Stimulated activated CD8-positive, alpha-beta memory T cell treated with anti-CD3 and anti-CD28 coated beads, Interleukin-7, amount 100 ng/mL, for 1 hour (primary cell): ENCODE measurements around the gene GTPBP3.

Source experiments
- DNase-seq, 2 donors: peaks; one replicate each; pipeline ENCODE4 v3.0.0-alpha.2; 2020; ENCODE audit warnings: low read depth in 2 of 2

The GTPBP3 gene

DNA sequence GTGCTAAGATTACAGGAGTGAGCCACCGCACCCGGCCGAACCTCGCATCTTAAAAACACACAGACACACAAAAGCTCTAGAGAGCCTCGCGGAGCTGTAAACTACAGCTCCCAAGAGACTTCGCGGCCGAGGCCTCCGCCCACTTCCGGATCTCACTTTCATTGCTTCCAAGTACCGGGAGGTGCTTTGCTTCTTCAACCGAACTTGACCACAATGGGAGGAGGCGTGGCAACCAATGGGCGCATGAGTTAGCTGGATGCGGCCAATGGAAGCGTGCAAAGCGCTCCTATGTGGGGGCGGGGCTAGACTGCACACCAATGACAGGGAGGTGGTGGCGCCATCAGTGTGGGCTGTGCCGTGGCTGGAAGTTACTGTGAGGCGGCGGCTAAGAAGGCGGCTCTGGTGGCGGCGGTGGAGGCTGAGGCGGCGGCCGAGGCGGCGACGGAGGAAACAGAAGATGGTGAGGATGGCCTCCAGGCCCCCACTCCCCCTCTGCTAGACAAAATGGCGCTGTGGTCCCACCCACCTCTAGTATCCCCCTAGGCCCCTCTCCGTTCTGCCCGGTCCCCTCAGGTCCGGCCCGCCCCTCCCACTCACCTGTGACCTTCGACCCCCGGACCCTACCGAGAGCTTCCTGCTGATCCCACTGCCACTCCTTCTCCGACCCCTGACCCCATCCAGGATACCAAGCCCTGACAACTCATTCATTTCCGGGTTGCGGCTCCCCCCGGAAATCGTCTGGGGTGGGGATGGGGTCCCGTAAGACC, 28.0 kb upstream of the GTPBP3 start, which contains the start of gene DDA1:
DDA1 (plus strand) TSS at position 366 of the 767 bp plus-strand sequence; CDS start at position 458, 92 bp downstream.
- DNase-seq, result peak; percentile 94 to 96

DNA sequence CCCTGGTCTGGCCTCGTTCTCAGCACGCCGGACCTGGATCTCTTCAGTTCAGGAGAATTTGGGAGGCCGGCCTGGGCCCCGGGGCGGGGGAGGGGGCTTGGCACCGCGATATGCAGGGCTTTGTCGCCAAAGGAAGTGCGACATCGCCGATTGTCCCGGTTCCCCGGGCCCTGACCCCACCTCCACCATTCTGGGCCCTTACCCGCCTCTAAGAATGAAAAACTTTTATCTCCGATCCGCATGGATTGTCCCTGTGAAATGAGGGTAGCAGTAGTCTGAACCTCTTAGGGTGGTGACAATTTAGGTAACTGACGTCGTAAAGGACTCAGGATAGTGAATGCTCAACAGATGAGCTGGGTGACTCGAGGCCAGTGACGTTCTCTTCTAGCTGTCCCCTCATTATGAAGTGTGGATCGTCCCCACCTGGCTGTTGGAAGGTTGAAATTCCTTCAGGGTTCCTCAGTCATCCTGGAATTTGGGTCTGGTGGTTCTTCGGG, 27.3 kb upstream of the GTPBP3 start:
- no peak for DNase-seq

DNA sequence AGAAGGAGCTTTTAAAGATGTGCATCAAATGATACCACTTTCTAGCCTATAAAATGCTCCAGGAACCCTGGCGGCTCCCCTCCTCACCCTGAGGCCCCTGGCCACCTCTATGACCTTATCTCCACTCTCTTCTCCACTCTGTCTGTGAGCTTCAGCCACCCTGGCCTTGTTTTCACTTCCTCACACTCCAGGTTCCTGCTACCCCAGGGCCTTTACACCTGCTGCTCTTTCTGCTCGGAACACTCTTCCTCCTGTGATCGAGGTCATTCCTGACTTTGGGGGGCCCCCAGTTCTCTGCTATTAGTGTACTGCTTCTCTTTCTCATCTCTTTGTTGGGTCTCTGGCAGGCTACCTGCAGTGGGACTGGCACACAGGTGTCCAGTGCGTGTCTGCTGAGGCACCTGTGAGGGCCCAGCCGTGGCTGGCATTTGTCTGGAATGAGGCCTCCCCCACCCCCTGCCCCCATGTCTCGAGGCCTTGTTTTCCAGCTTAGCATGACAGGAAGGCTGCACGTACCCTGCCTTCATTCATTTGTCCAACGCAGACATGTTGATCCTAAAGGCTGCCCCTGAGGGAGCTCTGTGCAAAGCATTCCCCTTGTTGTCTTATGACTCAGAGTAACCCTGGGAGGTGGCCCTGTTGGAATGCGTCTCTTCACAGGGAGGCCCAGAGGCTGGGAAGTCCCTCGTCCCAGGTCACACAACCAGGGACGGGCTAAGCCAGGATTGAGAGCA, 25.7 kb upstream of the GTPBP3 start:
- no peak for DNase-seq

DNA sequence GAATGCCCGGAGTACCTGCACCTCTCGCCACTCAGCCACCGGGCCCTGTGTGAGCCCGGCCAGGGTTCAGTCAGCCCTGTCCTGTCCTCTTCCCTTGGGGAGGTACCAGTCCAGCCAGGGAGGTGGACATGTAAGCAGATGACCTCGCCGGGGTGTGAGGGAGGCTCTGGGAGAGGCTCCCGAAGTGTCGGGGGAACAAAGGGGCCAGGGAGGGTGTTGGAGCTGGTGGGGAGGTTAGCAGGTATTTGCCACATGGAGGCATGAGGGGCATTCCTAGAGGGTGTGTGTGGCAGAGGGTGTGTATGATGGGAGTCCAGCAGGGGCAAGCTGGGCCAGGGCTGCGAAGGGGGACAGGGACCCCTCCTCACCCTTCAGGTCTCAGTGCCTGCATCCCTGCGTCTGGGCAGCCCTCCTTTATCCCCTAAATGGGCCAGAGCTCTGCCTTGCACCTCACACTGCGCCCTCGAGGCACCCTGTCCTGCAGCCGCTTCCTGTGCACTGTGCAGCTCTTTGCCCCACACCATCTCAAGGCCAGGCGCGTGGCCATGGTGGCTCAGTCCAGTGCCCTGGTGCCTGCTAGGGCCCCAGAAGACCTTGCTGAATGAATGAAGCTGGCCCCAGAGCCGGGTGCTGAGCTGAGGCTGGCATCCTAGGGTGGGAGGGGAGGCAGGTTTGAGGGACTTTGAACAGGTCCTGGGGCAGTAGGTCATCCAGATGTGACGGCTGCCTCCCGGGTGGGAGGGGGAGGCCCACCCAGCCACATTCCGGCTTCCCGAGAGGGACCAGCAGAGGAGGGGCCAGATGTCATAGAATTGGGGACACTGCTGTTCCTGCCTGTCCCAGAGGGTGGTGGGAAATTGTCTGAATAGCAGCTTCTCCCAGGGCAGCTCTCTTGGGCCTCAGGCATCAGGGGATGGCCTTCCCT, 24.9 kb upstream of the GTPBP3 start:
- DNase-seq, result no peak

DNA sequence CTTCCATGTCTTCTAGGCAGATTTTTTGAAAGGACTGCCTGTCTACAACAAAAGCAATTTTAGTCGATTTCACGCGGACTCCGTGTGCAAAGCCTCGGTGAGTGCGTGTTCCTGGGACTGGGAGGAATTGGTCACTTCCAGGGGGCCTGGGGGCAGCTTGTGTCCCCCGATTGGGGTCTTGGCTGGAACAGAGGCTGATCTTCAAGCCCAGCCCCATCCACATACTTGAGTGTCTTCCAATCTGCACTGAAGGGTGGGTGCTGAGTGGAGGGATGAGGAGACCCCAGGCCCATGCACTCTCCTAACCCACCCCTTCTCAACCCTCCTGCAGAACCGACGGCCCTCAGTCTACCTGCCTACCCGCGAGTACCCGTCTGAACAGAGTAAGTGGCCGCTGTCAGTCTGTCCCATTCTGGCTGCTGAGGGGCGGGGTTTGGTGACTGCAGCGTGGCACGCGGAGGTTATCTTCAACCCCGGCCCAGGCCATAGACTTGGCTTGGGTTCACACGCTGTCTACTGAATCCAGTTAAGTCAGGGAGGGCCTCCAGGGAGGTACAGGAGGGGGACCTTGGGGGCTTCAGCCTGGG, 23.3 kb upstream of the GTPBP3 start:
- DNase-seq, result no peak

DNA sequence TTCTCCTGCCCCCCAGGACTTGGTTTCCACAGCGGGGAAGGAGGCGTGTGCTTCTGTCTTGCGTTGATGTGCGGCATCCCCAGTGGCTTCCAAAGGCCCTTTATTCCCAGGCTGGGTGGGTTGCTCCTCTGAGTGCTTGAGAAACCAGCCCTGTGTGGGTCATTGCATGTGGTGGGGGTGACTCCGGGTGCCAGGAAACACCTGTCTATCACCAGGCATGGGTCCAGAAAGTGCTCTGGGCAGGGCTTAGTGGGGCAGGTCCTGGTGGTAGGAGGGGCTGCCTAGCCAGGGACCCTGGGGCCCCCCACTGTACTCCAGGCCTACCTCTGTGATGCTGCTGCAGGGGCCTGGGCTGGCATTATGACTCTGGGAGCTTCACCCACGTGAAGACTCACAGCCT, 18.4 kb upstream of the GTPBP3 start:
- DNase-seq, result no peak

DNA sequence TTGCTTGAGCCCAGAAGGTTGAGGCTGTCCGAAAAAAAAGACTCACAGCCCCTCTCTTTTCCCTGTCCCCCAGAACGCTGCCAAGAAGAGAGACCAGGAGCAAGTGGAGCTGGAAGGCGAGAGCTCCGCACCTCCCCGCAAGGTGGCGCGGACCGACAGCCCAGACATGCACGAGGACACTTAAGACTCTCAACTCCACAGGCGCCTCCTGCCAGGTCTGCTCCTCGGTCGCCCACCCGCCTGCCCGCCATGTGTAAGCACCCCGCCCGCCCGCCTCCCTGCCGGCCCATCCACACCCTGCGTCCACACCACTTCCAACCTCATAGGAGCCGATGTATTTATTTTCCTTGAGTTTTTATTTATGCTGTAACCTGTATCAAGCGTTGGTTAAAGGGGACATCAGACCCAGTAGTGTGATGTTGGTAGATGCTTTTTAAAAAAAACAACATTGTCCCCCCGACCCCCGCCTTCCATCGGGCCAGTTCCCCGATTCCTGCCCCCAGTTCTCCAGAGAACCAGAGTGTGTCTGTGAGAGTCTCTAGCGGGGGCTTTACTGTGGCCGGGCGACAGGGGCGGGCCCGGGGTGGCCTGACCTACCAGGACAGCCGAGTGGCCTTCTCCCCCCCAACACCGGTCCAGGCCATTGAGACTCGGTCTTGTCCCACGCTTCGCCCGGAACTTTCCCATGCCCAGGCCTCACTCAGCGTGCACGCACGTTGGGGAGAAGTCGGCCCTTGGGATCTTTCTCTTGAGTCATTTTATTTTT, 17.7 kb upstream of the GTPBP3 start:
- no peak for DNase-seq

DNA sequence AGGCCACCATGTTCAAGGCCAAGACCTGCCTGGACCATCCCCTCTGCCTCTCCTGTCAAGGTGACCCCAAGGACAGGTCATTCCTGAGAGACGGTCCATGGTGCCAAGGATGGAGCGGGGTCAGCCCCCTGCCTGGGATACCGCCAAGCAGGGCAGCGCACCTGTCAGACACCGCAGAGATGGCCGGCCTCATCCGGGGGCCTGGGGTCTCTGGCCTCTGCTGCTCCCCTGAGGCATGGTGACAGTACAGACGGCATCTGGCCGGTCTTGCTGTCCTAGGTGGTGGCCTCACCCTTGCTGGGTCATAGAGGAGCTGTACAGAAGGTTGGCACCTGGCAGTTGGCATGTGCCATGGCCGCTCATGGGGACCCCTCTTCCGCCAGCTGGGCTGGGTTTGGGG, 16.9 kb upstream of the GTPBP3 start:
- no peak for DNase-seq

DNA sequence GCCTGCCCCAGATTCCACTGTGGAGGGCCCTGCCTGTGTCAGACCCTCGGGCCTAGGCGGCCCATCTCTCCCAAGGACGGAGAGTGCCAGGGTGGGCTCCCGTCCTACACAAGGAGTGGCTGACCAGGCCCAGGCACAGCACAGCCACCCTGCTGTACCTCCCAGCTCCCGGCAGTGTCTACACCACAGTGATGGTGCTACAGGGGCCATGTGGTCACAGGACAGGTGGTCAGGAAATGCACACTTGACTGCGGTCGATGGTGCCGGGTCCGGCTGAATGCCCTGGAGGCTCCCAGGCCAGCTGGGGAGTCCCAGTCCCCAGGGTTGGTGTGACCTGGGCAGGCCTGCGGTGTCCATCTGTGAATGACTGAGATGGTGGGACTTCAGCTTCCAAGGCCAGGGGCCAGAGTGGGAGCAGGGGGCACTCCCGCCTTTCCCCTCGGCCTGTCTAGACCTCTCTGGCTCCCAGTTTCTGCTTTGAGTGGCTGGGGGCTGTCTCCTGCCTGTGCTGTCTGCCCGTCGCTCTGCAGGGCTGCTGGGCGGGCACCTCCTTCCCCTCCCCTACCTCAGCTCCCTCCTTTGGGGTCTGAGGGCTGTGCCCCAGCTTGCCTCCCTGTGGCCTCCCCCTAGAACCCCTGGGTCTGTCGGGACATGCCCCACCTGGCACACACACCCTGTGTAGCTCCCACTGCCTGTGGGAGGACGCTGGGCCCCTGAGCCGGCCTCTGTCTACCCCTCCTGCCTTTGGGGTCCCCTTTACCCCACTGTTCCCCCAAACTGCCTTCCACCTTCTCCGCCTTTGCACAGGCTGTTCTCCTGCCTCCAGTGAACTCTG, 15.5 kb upstream of the GTPBP3 start:
- DNase-seq, result no peak

DNA sequence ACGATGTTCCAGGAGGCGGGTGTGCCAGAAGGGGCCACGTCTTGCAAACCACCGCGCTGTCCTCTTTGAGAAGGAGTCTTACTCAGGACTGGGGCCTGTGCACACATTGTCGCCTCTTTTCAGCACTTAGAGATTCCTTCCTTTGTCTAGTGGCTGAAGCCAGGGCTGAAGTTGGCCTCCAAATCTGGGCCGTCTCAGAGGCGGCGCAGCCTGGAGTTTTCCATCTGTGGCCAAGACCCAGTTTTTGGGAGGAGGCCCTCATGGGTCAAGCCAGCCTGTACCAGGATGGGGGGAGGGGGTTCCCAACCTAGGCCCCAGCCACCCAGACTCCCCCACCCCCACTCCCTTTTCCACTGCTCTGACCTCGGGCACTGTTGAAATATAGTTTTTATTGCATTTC, 14.5 kb upstream of the GTPBP3 start:
- no peak for DNase-seq

DNA sequence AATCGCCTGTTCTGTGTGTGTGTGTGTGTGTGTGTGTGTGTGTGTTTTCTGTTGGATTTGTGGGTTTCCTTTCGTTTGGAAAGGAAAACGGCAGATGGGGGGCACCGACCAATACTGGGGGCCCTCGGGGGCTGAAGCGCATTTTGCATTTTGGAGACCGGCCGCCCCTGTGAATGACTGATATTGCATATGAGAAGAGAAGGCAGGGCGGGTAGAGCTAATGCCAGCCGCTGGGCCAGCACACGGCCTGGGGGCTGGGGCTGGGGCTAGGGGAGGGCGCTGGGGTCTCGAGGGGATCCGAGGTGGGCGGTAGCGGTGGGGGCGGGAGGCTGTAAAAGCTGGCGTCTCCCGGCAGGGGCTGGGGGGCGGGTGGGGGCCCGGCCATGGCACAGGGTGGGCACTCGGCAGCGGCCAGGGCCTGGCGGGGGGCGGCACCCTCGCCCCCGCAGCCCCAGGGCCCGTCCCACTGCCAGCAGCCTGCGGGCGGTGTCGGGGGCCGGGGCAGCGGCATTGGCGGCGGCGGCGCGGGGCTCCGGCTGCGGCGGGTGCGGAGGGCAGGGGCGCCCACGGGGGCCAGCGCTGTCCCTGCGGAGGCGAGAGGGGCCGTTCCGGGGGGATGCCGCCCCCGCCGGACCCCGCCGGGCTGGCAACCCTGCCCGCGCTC, 13.9 kb upstream of the GTPBP3 start:
- DNase-seq, result no peak

DNA sequence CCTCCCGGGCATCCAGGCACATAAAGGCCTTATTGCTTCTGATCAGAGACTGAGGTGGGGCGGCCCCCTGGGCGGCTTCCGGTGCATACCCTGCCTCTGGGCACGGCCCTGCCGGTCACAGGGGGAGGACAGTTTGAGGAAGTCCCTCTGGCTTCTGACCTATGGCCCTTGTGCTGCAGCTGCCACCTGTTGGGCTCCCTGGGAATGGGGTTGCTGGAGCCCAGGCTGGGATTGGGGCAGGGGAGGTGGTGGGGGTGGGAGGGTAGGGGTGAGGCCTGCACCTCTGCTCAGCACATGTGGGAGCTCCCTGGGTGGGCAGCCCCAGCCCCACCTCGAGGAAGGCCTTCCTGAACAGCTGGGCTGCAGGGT, 13.4 kb upstream of the GTPBP3 start:
- no peak for DNase-seq

DNA sequence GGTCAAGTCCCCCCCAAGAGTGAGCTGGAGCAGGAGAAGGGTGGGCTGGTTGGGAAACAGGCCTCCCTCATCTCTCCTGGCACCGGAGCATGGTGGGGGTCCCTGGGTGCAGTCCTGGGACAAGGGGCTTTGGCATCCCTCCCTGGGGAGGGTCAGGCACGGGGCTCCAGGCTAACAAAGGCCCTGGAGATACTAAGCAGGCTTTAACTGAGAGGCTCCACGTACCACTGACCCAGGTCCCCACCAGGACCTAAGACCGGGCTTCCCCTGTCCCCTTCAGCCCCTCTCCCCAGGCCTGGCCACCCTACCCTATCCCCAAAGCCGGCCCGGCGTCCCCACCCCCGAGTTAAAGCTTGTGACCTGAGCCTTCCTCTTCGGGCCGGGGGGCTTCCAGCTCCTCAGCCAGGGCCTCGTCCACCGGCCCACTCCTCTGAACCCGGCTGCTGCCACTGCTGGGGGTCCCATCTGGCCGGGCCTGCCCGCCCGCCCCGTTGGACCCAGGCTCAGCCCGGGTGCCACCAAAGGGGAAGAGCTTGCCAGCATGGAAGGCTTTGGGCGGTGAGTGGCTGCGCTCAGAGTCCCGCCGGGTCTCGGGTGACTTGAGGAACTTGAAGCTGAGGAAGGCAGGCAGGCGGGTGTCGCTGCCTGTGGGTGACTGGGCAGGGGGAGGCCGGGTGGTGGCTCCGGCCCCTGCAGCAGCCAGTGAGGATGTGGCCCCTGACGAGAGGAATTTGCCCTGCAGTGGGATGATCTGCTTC, 12.8 kb upstream of the GTPBP3 start:
- DNase-seq, result no peak

DNA sequence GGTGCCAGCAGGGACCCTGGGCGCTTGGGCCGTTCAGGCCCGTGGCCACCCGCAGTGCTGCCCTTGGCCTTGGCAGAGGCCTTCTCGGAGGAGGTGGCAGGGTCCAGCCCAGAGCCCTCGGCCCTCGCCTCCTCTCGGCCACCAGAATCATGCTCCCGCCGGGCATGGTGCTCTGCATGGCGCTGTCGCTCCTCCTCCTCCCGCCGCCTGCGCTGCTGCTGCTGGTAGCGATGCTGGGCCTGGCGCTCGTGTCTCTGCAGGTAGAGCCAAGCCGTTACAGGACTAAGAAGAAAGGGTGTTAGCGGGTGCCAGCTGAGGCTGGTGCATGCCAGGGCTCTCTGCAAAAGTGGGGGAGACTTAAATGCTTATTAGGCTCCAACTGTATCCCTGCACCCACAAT, 12.2 kb upstream of the GTPBP3 start:
- DNase-seq, result no peak

DNA sequence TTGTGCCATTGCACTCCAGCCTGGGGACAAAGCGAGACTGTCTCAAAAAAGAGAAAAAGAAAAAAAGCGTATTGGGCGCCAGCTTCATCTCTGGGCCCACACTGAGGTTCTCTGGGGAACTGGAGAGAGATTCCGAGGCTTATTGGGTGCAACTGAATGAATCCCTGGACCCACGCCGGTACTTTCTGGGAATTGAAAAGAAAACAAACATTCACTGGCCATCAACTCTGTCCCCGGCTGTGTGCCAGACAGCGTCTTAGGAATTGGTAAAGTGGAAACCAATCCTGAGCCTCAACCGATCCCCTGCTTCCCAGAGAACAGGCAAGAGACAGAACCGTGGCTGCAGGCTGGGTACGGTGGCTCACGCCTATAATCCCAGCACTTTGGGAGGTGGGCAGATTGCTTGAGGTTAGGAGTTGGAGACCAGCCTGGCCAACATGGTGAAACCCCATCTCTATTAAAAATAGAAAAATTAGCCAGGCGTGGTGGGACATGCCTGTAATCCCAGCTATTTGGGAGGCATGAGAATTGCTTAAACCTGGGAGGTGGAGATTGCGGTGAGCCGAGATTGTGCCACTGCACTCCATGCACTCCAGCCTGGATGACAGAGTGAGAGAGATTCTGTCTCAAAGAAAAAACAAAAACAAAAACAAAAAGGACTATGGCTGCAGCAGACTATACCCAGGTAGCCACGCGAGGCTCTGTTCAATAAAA, 11.3 kb upstream of the GTPBP3 start:
- DNase-seq, result no peak

DNA sequence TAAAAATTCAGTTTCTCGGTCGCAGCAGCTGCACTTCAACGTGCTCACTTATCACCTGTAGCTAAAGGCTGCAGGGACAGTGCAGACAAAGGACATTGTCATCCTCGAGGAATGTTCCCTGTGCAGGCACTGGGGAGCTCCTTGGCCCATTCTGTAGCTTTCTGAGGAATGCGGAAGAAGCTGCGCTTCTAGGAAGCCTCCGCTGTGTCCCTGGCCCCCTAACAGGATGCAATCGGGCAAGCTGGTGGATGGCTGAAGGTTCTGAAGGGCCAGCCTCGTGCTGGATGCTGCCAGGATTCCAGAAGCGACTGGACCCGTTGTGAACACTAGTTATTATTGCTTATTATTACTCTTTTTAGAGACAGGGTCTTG, 10.8 kb upstream of the GTPBP3 start:
- DNase-seq, result no peak

DNA sequence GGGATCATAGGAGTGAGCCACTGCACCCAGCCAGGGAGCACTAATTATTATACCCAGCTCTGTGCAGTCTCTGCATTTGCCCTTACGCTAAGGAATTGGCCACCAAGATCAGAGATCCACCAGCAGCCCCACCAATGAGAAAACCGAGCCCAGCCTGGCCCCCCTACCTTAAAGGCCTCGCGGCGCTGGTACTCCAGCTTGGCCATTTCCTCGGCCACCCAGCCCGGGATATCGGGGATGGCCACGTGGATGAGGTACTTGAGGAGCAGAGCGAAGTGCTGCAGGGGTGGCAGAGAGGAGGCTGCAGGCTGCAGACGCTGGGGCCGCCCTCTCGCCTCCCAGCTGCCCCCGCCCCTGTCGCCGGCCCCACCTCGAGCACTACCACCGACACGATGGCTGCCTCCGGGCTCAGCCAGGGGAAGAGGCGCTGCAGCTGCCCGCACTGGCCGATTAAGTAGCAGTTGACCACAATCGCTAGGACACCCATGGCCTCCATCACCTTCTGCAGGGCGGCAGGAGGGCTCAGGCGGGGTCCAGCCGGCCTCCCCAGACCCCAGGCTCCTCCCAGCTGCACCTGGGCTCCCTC, 10.2 kb upstream of the GTPBP3 start:
- no peak for DNase-seq
